H9 (cell line): ENCODE results near the gene MYNN. TPM values are rescaled to one million over a fixed set of nuclear protein-coding genes. Genes with fewer than 3 reads are reported as not detected.

Source experiments
- DNase-seq: peaks from one replicate; pipeline ENCODE4 v3.0.0-alpha.2; 2017
- H2AFZ ChIP-seq: one replicate; pipeline ENCODE4 v1.6.1; 2013; ENCODE audit warnings: mild to moderate bottlenecking, low read length, control low read depth, moderate library complexity
- H2AK5ac ChIP-seq: 2 replicates; pipeline ENCODE4 v1.6.1; 2013; ENCODE audit warnings: low read length, control low read depth, mixed read lengths; ENCODE audit not compliant: insufficient read length
- H2BK120ac ChIP-seq: one replicate; pipeline ENCODE4 v1.6.1; 2013; ENCODE audit warnings: low read depth, mild to moderate bottlenecking, low read length, control low read depth, inconsistent platforms; ENCODE audit not compliant: poor library complexity, severe bottlenecking
- H2BK12ac ChIP-seq: 2 replicates; pipeline ENCODE4 v1.6.1; 2013; ENCODE audit warnings: low read length, control low read depth, mixed read lengths, low read depth; ENCODE audit not compliant: insufficient read length
- H2BK15ac ChIP-seq: 2 replicates; pipeline ENCODE4 v1.6.1; 2013; ENCODE audit warnings: low read depth, low read length, control low read depth
- H2BK20ac ChIP-seq: one replicate; pipeline ENCODE4 v1.6.1; 2013; ENCODE audit warnings: low read depth, mild to moderate bottlenecking, low read length, control low read depth, inconsistent platforms; ENCODE audit not compliant: poor library complexity, severe bottlenecking
- H2BK5ac ChIP-seq: 2 replicates; pipeline ENCODE4 v1.6.1; 2013; ENCODE audit warnings: low read length, control low read depth, mixed read lengths; ENCODE audit not compliant: insufficient read length
- H3K14ac ChIP-seq: 2 replicates; pipeline ENCODE4 v1.6.1; 2013; ENCODE audit warnings: low read length, control low read depth; ENCODE audit not compliant: insufficient read depth
- H3K18ac ChIP-seq: 2 replicates; pipeline ENCODE4 v1.6.1; 2013; ENCODE audit warnings: low read depth, mild to moderate bottlenecking, mixed read lengths, low read length, control low read depth; ENCODE audit not compliant: insufficient read length
- H3K23ac ChIP-seq: 2 replicates; pipeline ENCODE4 v1.6.1; 2013; ENCODE audit warnings: low read length, control low read depth, mixed read lengths, low read depth; ENCODE audit not compliant: insufficient read length
- H3K23me2 ChIP-seq: 2 replicates; pipeline ENCODE4 v1.6.1; 2013; ENCODE audit warnings: low read depth, mild to moderate bottlenecking, mixed read lengths, low read length, control low read depth; ENCODE audit not compliant: insufficient read length, poor library complexity, severe bottlenecking
- H3K27ac ChIP-seq: 2 replicates; pipeline ENCODE4 v1.5.1; 2013; ENCODE audit warnings: low read length, control low read depth, mixed read lengths, low read depth; ENCODE audit not compliant: insufficient read length
- H3K27me3 ChIP-seq: 2 replicates; pipeline ENCODE4 v1.6.1; 2013; ENCODE audit warnings: low read length, control low read depth, inconsistent platforms; ENCODE audit not compliant: insufficient read depth
- H3K4ac ChIP-seq: 2 replicates; pipeline ENCODE4 v1.6.1; 2013; ENCODE audit warnings: low read depth, mild to moderate bottlenecking, control low read depth, inconsistent platforms, low read length, moderate library complexity
- H3K4me1 ChIP-seq: 2 replicates; pipeline ENCODE4 v1.6.1; 2013; ENCODE audit warnings: low read length, control low read depth, inconsistent platforms; ENCODE audit not compliant: insufficient read depth
- H3K4me2 ChIP-seq: 2 replicates; pipeline ENCODE4 v1.6.1; 2013; ENCODE audit warnings: low read length, control low read depth, mixed read lengths; ENCODE audit not compliant: insufficient read length, insufficient read depth
- H3K56ac ChIP-seq: 2 replicates; pipeline ENCODE4 v1.6.1; 2013; ENCODE audit warnings: low read depth, mild to moderate bottlenecking, mixed read lengths, low read length, control low read depth; ENCODE audit not compliant: insufficient read length
- H3K79me1 ChIP-seq: 2 replicates; pipeline ENCODE4 v1.6.1; 2013; ENCODE audit warnings: low read depth, mild to moderate bottlenecking, moderate library complexity, low read length, control low read depth, inconsistent platforms; ENCODE audit not compliant: insufficient read depth, poor library complexity, severe bottlenecking
- H3K79me2 ChIP-seq: 2 replicates; pipeline ENCODE4 v1.6.1; 2013; ENCODE audit warnings: low read length, control low read depth, inconsistent platforms; ENCODE audit not compliant: insufficient read depth
- H3K9ac ChIP-seq: 2 replicates; pipeline ENCODE4 v1.6.1; 2013; ENCODE audit warnings: low read length, control low read depth, mixed read lengths; ENCODE audit not compliant: insufficient read length; ENCODE audit errors: extremely low read depth
- H3K9me3 ChIP-seq: one replicate; pipeline ENCODE4 v1.6.1; 2013; ENCODE audit warnings: low read depth, low read length, inconsistent platforms; ENCODE audit not compliant: control insufficient read depth
- H3T11ph ChIP-seq: one replicate; pipeline ENCODE4 v1.6.1; 2013; ENCODE audit warnings: mild to moderate bottlenecking, low read length, control low read depth, inconsistent platforms
- H4K20me1 ChIP-seq: one replicate; pipeline ENCODE4 v1.6.1; 2013; ENCODE audit not compliant: control insufficient read depth, insufficient read length, insufficient read depth
- H4K5ac ChIP-seq: 2 replicates; pipeline ENCODE4 v1.6.1; 2013; ENCODE audit warnings: low read depth, mild to moderate bottlenecking, mixed read lengths, low read length, control low read depth; ENCODE audit not compliant: insufficient read length
- H4K8ac ChIP-seq: replicated peaks from 2 replicates; pipeline ENCODE4 v1.6.1; 2013; ENCODE audit warnings: low read length, control low read depth, mixed read lengths, low read depth; ENCODE audit not compliant: insufficient read length
- H4K91ac ChIP-seq: 2 replicates; pipeline ENCODE4 v1.6.1; 2013; ENCODE audit warnings: low read depth, mild to moderate bottlenecking, moderate library complexity, mixed read lengths, low read length, control low read depth; ENCODE audit not compliant: insufficient read length
- H3K27ac Mint-ChIP-seq, 3 experiments: 2 replicates in 2 of 3; 3 replicates in 1 of 3; pipeline ENCODE4 v1.8.0; 2020 to 2021; ENCODE audit warnings: mixed read lengths in 3 of 3, mild to moderate bottlenecking in 1 of 3, moderate library complexity in 1 of 3
- H3K27me3 Mint-ChIP-seq: 2 replicates; pipeline ENCODE4 v1.8.0; 2021; ENCODE audit warnings: low read depth, mild to moderate bottlenecking, moderate library complexity, mixed read lengths
- H3K36me3 Mint-ChIP-seq, 3 experiments: 2 replicates in 2 of 3; 3 replicates in 1 of 3; pipeline ENCODE4 v1.8.0; 2020 to 2021; ENCODE audit warnings: low read depth in 3 of 3, mixed read lengths in 3 of 3; ENCODE audit not compliant: insufficient read depth in 1 of 3
- H3K4me1 Mint-ChIP-seq, 2 experiments: 2 replicates each; pipeline ENCODE4 v1.8.0; 2020; ENCODE audit warnings: mixed read lengths in 2 of 2
- H3K4me3 Mint-ChIP-seq, 2 experiments: 2 replicates in 1 of 2; 3 replicates in 1 of 2; pipeline ENCODE4 v1.8.0; 2020 to 2021; ENCODE audit warnings: mild to moderate bottlenecking in 2 of 2, mixed read lengths in 2 of 2, moderate library complexity in 1 of 2
- H3K9me3 Mint-ChIP-seq, 2 experiments: 2 replicates in 1 of 2; 3 replicates in 1 of 2; pipeline ENCODE4 v1.8.0; 2020; ENCODE audit warnings: mild to moderate bottlenecking in 2 of 2, mixed read lengths in 2 of 2, moderate library complexity in 1 of 2
- WGBS: extraction: QIAGEN DNeasy Blood & Tissue Kit; methylation state at CpG from one replicate; pipeline ENCODE4 v1.1.7; 2013; ENCODE audit warnings: missing lambda C conversion rate, low lambda C conversion rate, mixed read lengths; ENCODE audit not compliant: insufficient read length; ENCODE audit errors: extremely low coverage; 5-methylcytosine and 5-hydroxymethylcytosine counted together
- total RNA-seq: library from RNA; stranded (reverse); gene quantifications from 2 replicates; pipeline ENCODE4 v1.2.1, GENCODE V29; 2021
- TF ChIP-seq, protein P1 (sequence below): fragments of 200-600 bp; sonication (generic); conservative IDR thresholded peaks from 3 replicates; pipeline ENCODE4 v1.8.0; 2021; ENCODE audit warnings: antibody characterized with exemption, mild to moderate bottlenecking

Gene MYNN
- total RNA-seq, 1 experiment from 2014 or later: 15.9 TPM

DNA sequence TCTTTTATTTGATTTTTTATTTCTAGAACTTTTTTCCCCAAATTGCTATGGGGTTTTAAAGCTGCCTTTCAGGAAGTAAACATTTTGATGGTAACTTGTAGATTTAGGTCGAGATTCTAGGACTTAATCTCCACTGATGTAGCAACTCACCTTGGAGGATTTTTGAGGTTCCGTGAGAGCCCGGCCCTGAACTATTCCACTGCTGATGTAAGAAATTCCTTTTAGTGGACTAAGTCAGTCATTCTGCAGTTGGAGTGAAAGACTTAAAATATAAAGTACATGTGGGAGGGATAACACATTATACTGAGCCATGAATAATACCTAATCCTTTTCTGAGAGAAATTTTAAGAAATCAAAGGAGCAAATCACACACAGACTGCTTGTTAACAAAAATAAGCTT is 52.1 kb downstream of the MYNN start:
- no CpG with 5 or more reads among the region's 3 CpGs for WGBS
- H3K23ac ChIP-seq: no peak overlapping the region
- H3K27me3 ChIP-seq: no peaks in the 10 kb centered on the region
- H3K27ac ChIP-seq: no peak overlapping the region
- no peak overlapping the region for H3T11ph ChIP-seq
- TF ChIP-seq, protein P1, sequence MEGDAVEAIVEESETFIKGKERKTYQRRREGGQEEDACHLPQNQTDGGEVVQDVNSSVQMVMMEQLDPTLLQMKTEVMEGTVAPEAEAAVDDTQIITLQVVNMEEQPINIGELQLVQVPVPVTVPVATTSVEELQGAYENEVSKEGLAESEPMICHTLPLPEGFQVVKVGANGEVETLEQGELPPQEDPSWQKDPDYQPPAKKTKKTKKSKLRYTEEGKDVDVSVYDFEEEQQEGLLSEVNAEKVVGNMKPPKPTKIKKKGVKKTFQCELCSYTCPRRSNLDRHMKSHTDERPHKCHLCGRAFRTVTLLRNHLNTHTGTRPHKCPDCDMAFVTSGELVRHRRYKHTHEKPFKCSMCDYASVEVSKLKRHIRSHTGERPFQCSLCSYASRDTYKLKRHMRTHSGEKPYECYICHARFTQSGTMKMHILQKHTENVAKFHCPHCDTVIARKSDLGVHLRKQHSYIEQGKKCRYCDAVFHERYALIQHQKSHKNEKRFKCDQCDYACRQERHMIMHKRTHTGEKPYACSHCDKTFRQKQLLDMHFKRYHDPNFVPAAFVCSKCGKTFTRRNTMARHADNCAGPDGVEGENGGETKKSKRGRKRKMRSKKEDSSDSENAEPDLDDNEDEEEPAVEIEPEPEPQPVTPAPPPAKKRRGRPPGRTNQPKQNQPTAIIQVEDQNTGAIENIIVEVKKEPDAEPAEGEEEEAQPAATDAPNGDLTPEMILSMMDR: no peak
- Mint-ChIP-seq H3K9me3 (no peaks in the 10 kb centered on the region), H3K36me3 (no peaks in the 10 kb centered on the region), H3K27ac (no peak overlapping the region), H3K4me3 (no peak overlapping the region), H3K4me1 (peaks cover 0 to 4% of the 10 kb centered on the region in 2 experiments; a peak in 2 of 4 replicates), H3K27me3 (no peaks in the 10 kb centered on the region; the same call in 1 of the 2 replicates)
- H3K79me1 ChIP-seq: no peaks in the 10 kb centered on the region
- no peak overlapping the region for H3K18ac ChIP-seq
- no peak overlapping the region for H4K91ac ChIP-seq
- H3K4ac ChIP-seq: no peak overlapping the region
- no peaks in the 10 kb centered on the region for H3K4me1 ChIP-seq
- H4K20me1 ChIP-seq: no peaks in the 10 kb centered on the region
- H3K9ac ChIP-seq: no peak overlapping the region
- no peak overlapping the region for H2BK120ac ChIP-seq
- H2BK15ac ChIP-seq: no peak overlapping the region
- no peak for DNase-seq
- no peak overlapping the region for H2BK5ac ChIP-seq
- no peaks in the 10 kb centered on the region for H3K23me2 ChIP-seq
- H2BK20ac ChIP-seq: no peak overlapping the region
- no peaks in the 10 kb centered on the region for H3K9me3 ChIP-seq
- no peaks in the 10 kb centered on the region for H3K79me2 ChIP-seq
- H3K56ac ChIP-seq: no peak overlapping the region
- no peak overlapping the region for H3K14ac ChIP-seq
- no peak overlapping the region for H4K5ac ChIP-seq
- H3K4me2 ChIP-seq: no peak overlapping the region
- H2AFZ ChIP-seq: no peak overlapping the region
- H4K8ac ChIP-seq: no peak overlapping the region
- H2AK5ac ChIP-seq: no peak overlapping the region
- no peak overlapping the region for H2BK12ac ChIP-seq
